GM08714 (cell line): Measurements from ENCODE around the gene NES.
"Not testable (repeated sequence)": the region's sequence is repeated elsewhere in the genome, so short reads cannot be mapped to it uniquely, and the experiment has no call there.

Experiments used
- H3K4me3 ChIP-seq: fragments of 200-500 bp; sonication (Bioruptor generic); 2 replicates; pipeline ENCODE4 v1.5.1; 2014; ENCODE audit warnings: mild to moderate bottlenecking, low read length, inconsistent platforms
- ZNF274 ChIP-seq: IDR thresholded peaks from 2 replicates; pipeline ENCODE4 v1.6.1; 2012; ENCODE audit warnings: mild to moderate bottlenecking, low read depth, low read length

NES gene

DNA sequence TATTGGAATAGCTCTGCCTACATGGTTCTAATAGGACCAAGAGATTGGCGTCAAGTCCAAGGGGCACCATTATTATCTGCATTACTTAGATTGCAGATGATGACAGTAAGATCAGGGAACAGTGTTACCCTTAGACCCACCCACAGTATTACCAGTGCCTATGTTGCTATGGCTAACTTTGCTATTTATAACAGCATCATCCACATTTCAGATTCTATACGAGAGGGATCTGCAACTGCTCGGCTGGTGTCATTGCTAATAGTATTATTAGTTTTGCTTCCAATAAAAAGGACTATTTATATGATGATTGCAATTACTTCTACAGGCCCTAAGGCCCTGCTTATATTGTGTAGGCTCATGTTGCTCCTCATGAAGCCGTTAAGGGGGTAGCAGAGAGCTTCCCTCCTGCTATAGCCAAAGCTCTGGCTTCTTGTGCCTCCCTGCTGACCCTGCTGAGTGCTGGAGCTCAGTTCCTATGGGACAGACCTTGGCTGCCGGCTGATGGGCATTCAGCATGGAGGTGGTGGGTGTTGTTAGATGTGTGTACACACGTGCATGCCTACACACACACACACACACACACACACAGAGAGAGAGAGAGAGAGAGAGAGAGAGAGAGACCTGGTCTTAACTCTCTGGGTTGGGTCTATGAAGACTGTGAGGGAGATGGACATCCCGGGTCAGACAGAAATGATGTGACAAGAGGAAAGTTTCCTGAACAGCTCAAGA lies 34.0 kb downstream of the NES start:
- no peak overlapping the region for H3K4me3 ChIP-seq
- TF ChIP-seq ZNF274, result no peak

DNA sequence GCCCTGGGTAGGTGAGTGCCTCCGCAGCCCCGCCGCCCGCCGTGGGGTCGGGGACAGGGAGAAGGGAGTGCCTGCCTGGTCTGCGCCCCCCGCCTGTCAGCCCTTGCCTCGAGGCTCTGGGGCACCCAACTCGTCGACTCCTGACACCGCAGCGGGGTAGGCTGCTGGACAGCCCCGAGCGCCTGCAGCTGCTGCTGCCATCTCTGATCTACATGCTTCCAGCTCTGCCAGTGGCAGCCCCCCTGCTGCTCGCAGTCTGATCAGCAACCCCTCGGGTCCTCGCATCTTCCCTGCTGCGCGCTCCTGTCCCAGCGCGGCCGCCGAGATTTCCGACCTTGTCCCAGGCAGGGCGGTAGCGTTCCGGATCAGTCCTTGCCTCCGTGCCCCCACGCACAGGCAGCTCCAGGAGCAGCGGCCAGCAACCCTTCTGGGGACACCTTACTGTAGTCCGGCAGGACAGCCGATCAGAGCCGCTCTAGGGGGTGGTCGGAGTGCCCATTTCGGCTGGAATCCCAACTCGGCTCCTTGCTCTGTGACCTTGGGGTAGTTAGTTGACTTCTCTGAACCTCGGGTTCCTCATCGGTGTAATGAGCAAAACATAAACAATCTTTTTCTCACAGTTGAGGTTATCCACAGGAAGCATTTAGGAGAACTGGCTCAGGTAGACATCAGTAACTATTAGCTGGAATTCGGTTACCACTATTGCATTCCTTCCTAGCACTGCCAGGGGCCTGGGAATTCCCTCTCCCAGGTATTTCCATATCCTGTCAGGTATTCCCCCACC lies 34.8 kb downstream of the NES start:
- H3K4me3 ChIP-seq, result no peak overlapping the region
- TF ChIP-seq ZNF274, result no peak

DNA sequence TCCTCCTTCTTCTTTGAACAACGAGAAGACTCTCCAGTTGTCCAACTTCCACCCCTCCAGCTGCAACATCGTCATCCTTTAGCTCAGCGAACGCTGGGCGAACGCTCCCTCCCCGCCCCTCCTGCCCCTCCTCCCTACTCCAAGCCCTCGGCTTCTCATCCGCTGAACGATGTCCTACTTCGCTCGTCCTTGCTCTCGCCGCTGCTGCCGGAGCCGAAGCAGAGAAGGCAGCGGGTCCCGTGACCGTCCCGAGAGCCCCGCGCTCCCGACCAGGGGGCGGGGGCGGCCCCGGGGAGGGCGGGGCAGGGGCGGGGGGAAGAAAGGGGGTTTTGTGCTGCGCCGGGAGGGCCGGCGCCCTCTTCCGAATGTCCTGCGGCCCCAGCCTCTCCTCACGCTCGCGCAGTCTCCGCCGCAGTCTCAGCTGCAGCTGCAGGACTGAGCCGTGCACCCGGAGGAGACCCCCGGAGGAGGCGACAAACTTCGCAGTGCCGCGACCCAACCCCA lies 35.4 kb downstream of the NES start, which contains the start of gene BCAN:
TSS of gene BCAN (plus strand) at position 357 of the 504 bp plus-strand sequence. CDS start 3,938 bp downstream, outside the sequence.
- no peak within 1 kb of the TSS for H3K4me3 ChIP-seq
- no peak for TF ChIP-seq ZNF274

DNA sequence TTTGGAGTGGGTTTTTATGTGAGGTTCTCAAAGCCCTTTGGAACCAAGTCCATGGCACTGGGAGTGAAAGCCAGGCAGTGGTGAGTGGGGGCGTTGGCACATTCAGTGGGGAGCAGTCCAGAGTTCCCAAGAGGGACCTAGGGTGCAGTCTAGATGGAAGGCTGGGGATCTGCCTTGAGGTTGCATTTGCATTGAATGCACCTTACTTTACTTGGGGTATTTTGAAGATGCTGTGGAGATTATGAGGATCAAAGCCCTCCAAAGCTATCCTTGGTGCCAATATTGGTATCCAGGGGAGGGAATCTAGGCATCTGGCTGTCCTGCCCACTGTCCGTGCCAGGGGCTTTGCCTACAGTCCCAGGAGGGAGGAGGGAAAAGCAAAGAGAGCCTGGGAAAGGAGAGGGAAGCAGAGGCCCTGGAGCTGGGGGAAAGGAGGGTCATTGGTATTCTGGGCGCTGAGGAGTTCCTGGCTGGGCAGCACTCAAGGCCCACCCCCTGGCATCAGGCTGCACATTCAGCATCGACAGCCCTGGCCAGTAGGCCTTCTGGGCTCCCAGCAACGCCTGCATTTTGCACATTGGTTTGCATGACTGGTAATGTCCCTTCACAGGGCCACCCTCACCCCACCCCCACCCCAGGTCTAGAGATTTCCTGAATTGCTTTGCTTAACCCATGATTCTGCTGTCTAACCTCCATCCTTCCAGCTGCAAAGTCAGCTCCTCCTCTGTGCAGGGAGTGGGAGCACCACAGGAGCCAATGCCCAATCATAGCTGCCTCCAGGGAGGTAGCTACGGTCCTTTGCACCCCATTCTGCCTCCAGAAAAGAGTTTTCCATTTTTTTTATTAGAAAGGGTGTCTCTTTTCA lies 36.1 kb downstream of the NES start:
- no peak for TF ChIP-seq ZNF274
- H3K4me3 ChIP-seq, result no peak overlapping the region

DNA sequence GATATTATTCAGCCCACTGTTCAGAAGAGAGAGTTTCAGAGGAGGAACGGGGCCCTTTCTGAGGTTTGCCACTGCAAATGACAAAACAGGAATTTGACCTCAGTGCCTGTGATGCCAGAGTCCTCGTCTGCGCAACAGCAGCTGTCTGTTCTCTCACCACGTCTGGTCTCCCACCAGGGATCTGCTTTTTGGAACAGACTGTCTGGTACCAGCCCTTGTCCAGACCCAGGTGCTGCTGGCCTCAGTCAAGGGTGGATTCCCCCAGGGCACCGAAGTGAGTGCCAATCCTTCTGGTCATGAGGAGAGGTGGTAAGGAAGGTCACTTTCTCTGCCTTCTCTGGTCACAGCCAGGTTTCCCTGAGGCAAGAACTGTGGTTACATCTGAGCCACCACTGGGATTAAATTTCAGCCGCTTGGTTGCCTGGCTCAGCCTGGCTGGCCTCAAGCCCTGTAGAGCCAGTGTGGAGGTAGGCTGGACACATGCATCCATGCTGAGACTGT lies 37.6 kb downstream of the NES start:
- TF ChIP-seq ZNF274, result no peak
- H3K4me3 ChIP-seq, result no peak overlapping the region

DNA sequence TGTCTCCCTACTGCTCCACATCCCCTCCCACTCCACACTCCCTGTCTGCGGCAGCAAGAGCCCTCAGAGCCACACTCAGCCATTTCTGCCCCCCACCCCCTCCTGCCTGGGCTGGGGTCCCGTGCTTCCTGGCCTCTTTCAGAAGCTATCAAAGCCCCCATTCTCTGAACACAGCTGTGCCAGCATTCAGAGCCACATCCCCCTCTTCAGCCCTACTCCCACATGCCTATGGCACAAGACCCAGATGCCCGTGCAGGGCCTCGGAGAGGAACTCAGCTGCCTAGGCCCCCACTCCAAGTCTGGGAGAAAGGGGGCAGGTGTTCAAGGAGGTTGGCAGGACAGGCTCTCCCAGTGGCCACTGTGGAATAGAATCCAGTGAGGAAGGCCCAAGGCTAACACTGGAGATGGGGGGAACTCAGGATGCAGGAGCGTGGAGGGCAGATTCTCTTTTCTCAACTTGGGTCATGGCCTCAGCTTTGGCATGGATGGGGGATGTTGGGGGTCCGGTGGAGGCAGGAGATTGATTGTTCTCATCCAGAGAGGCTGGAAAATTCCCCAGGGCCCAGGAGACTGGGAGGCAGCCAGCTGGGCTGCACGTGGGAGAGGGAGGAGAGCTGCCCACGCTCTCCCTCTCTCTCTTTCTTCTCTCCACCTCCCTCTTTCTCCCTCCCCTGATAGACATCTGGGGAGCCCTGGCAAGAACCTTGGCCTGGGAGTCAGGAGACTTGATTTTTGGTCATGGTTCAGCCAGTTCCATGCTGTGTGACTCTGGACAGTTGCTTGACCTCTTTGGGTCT lies 38.8 kb downstream of the NES start:
- no peak for TF ChIP-seq ZNF274

DNA sequence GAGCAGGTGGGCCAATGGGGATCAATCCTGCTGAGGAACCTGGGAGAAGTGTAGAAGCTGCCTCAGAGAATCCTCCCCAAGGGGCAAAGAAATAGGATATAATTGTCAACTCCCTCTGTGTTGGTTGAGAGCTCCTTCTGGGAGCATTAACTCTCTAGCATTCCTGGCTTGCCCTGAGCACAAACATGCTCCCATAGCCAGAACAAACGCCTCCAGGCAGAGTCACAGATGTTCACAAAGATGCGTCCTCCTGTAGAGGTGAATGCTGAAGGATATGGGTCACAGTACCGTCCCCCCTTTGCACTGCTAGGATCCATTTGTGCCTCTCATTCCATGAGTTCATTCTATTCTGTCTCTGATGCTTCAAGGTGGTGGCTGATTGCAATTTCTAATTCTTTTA lies 44.9 kb downstream of the NES start:
- TF ChIP-seq ZNF274, result no peak
- no peak overlapping the region for H3K4me3 ChIP-seq

More for the DNA sequence above, 38.8 kb downstream of the NES start:
- no peak overlapping the region for H3K4me3 ChIP-seq

DNA sequence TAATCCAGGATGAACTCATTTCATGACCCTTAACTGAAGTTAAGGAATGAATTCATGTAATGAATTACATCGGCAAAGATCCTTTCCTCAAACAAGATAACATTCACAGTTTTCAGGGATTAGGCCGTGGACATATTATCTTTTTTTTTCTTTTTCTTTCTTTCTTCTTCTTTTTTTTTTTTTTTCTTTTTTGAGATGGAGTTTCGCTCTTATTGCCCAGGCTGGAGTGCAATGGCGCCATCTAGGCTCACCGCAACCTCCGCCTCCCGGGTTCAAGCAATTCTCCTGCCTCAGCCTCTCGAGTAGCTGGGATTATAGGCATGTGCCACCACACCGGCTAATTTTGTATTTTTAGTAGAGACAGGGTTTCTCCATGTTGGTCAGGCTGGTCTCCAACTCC lies 46.1 kb downstream of the NES start:
- H3K4me3 ChIP-seq, result not testable (repeated sequence)

DNA sequence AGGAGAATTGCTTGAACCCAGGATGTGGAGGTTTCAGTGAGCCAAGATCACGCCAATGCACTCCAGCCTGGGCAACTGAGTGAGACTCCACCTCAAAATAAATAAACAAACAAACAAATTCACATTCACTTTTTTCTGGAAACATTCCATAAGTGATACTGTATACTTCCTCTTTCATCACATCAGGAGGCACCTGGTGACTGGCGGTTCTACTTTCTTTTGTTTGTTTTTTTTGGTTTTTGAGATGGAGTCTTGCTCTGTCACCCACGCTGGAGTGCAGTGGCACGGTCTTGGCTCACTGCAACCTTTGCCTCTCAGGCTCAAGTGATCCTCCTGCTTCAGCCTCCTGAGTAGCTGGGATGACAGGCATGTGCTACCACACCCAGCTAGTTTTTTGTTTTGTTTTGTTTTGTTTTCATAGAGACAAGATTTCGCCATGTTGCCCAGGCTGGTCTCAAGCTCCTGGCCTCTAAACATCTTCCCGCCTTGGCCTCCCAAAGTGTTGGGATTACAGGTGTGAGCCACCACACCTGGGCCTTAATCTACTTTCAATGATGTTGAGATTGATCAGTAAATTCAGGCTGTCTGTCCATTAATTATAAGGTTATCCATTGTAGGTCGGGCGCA lies 47.3 kb downstream of the NES start:
- no peak overlapping the region for H3K4me3 ChIP-seq
- no peak for TF ChIP-seq ZNF274

DNA sequence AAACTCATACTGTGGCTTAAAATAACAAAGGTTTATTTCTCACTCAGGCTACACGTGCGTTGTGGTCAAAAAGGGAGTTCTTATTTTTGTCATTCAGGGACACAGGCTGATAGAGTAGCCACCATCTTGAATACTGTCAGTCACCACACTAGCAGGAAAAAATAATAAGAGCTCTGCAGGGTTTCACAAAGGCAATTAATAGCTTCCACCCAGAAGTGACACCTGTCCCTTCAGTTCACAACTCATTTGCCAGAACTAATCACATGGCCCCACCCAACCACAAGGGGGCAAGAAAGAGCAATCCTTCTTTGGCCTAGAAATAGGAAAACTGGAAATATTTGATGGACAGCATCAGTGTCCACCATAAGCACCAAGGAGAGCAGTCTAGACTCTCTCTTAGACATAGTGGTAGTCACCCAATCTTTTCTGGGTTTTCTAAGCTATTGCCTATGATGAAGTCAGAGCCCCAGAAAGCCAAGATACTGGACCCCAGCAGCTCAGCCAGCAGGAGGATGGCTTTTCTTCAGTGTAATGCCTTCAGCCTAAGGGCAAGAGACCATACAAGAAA lies 49.8 kb downstream of the NES start:
- no peak overlapping the region for H3K4me3 ChIP-seq
- TF ChIP-seq ZNF274, result no peak

DNA sequence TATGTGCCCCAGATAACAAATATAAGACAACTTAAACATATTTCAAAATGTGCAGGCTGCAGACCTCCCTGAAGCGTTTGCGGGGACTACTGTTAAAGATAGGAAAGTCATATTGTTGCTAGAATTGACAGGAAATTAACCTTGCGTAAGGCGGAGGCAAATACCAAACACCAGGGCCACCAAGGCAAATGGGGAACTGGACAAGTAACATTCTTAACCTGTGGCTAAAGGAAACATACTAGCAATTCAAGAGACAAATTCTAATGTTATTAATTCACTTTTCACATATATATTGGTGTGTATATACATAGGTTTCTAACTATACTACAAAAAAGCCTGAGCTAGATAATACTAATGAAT lies 51.1 kb downstream of the NES start:
- no peak for TF ChIP-seq ZNF274
- H3K4me3 ChIP-seq, result no peak overlapping the region

DNA sequence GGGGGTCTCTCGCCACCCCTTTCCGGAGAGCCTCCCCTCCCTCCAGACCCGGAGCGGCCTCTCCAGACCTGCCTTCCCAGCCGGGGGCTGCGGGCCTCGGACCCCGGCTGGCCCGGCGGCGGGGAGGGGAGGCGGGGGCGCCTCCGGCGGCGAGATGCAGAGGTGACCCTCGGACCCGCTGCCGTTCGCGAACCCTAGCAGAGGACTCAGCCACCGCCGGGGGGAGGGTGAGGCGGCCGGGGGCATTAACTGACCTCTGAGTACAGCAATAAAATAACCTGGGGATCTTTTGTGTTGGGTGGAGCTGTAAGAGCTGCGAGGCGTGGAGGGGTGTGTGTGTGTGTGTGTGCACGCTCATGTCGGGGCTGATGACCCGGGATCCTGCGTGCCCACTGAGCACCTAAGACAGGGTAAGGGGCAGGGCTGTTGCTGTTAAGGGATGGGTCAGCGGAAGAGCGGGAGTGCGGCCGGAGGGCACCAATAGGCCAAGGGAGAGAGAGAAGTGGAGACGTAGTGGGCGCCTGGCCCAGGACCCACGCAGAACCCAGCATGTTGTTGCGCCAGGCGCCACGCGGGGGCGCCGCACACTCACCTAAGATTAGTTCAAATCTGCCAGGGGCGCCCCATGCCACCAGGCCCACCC lies 51.6 kb downstream of the NES start:
- no peak overlapping the region for H3K4me3 ChIP-seq
- no peak for TF ChIP-seq ZNF274
